GM21723 (cell line): Measurements from ENCODE around the gene SH3BP2.
A peak's percentile ranks its signal among the peaks of the same experiment; 100 is the strongest.

Source experiments
- ATAC-seq: cut with Tn5 transposase; IDR thresholded peaks from one replicate; pipeline ENCODE4 v1.9.1; 2021; ENCODE audit warnings: mild to moderate bottlenecking, moderate library complexity; ENCODE audit not compliant: unreplicated experiment

Gene SH3BP2

GRCh38 chr4:2792711-2793585, at the start of gene SH3BP2:
SH3BP2 (plus strand) TSS chr4:2793085; CDS start chr4:2820618, 27,533 bp downstream.
- no peak for ATAC-seq

GRCh38 chr4:2743518-2744445, 49.1 kb upstream of the SH3BP2 start:
- no peak for ATAC-seq

- ATAC-seq = no peak
Observed at GRCh38 chr4:2744576-2745270, 48.2 kb upstream of the SH3BP2 start.

GRCh38 chr4:2745516-2745915, 47.4 kb upstream of the SH3BP2 start:
- no peak for ATAC-seq

GRCh38 chr4:2745981-2746806, 46.7 kb upstream of the SH3BP2 start:
- peak; percentile 95 for ATAC-seq

GRCh38 chr4:2746891-2747695, 45.8 kb upstream of the SH3BP2 start:
- no peak for ATAC-seq

- no peak for ATAC-seq
Observed at GRCh38 chr4:2750719-2751605, 41.9 kb upstream of the SH3BP2 start.

- ATAC-seq = no peak
Observed at GRCh38 chr4:2753436-2753835, 39.4 kb upstream of the SH3BP2 start.

GRCh38 chr4:2754848-2755819, 37.8 kb upstream of the SH3BP2 start:
- ATAC-seq = no peak

GRCh38 chr4:2755821-2756690, 36.8 kb upstream of the SH3BP2 start, which contains the start of gene TNIP2:
TNIP2 (minus strand) TSS chr4:2756336; CDS start chr4:2756289, 47 bp downstream.
- ATAC-seq = peak; percentile 63

- ATAC-seq = no peak
Observed at GRCh38 chr4:2756691-2757350, 36.1 kb upstream of the SH3BP2 start.

GRCh38 chr4:2757426-2757825, 35.5 kb upstream of the SH3BP2 start:
- no peak for ATAC-seq

- ATAC-seq = no peak
Observed at GRCh38 chr4:2761035-2761923, 31.6 kb upstream of the SH3BP2 start.

- ATAC-seq = no peak
Observed at GRCh38 chr4:2762048-2762447, 30.8 kb upstream of the SH3BP2 start.
